DND-41 (cell line): ENCODE measurements around the gene EMX2.

Experiments used
- ATAC-seq: fragments of 200-7000 bp; cut with Tn5 transposase; 3 replicates; pipeline ENCODE4 v1.9.1; 2021; ENCODE audit warnings: low read depth; ENCODE audit not compliant: insufficient read depth
- DNase-seq: peaks from one replicate; pipeline ENCODE4 v3.0.0-alpha.2; 2020
- H2AFZ ChIP-seq: 2 replicates; pipeline ENCODE4 v1.6.0; 2012; ENCODE audit warnings: low read depth, low read length
- H3K27ac ChIP-seq: 2 replicates; pipeline ENCODE4 v1.5.1; 2012; ENCODE audit warnings: low read length, inconsistent platforms
- H3K27me3 ChIP-seq: fragments of 200-600 bp; sonication (generic); 2 replicates; pipeline ENCODE4 v1.6.0; 2012; ENCODE audit warnings: low read length, mild to moderate bottlenecking, inconsistent platforms; ENCODE audit not compliant: insufficient read depth, poor library complexity
- H3K36me3 ChIP-seq: 2 replicates; pipeline ENCODE4 v1.5.1; 2012; ENCODE audit warnings: low read length, inconsistent platforms; ENCODE audit not compliant: insufficient read depth
- H3K4me1 ChIP-seq: 2 replicates; pipeline ENCODE4 v1.5.1; 2012; ENCODE audit warnings: mild to moderate bottlenecking, low read length; ENCODE audit not compliant: insufficient read depth
- H3K4me2 ChIP-seq: 2 replicates; pipeline ENCODE4 v1.6.0; 2012; ENCODE audit warnings: mild to moderate bottlenecking, moderate library complexity, low read length, inconsistent platforms; ENCODE audit not compliant: insufficient read depth
- H3K4me3 ChIP-seq, 2 experiments: fragments of 200-600 bp in 1 of 2; shearing (Covaris generic) in 1 of 2; 2 replicates each; pipeline ENCODE4 v1.5.1; 2012 to 2016; ENCODE audit warnings: inconsistent platforms in 2 of 2, low read length in 2 of 2, mild to moderate bottlenecking in 2 of 2, low read depth in 1 of 2, moderate library complexity in 1 of 2
- H3K79me2 ChIP-seq: 2 replicates; pipeline ENCODE4 v1.6.0; 2012; ENCODE audit warnings: low read length, inconsistent platforms; ENCODE audit not compliant: insufficient read depth
- H3K9ac ChIP-seq: 2 replicates; pipeline ENCODE4 v1.6.0; 2012; ENCODE audit warnings: low read depth, mild to moderate bottlenecking, inconsistent platforms, low read length, moderate library complexity
- H3K9me3 ChIP-seq: 2 replicates; pipeline ENCODE4 v1.5.1; 2012; ENCODE audit warnings: low read length, moderate library complexity, mild to moderate bottlenecking, inconsistent platforms; ENCODE audit not compliant: insufficient read depth, severe bottlenecking
- H4K20me1 ChIP-seq: 2 replicates; pipeline ENCODE4 v1.6.0; 2012; ENCODE audit warnings: low read length; ENCODE audit not compliant: insufficient read depth
- EZH2 ChIP-seq: IDR thresholded peaks from 3 replicates; pipeline ENCODE4 v1.6.1; 2012; ENCODE audit warnings: borderline replicate concordance, low read depth, mild to moderate bottlenecking, moderate library complexity, low read length, inconsistent platforms; ENCODE audit not compliant: severe bottlenecking
- TF ChIP-seq, protein P1 (sequence below): IDR thresholded peaks from 2 replicates; pipeline ENCODE4 v1.5.1; 2012; ENCODE audit warnings: borderline replicate concordance, low read length, moderate library complexity, mild to moderate bottlenecking; ENCODE audit not compliant: poor library complexity, severe bottlenecking; ENCODE audit errors: extremely low read depth

Gene EMX2

GRCh38 chr10:117549100-117549585 is 6.6 kb downstream of the EMX2 start:
- Histone ChIP-seq H3K4me1 (no peaks in the 10 kb centered on the region), H3K4me3 (no peak overlapping the region), H3K79me2 (no peaks in the 10 kb centered on the region), H2AFZ (no peak overlapping the region), H3K9me3 (no peaks in the 10 kb centered on the region), H3K4me2 (no peak overlapping the region), H3K27ac (no peak overlapping the region), H4K20me1 (no peaks in the 10 kb centered on the region), H3K9ac (no peak overlapping the region), H3K27me3 (no peaks in the 10 kb centered on the region), H3K36me3 (no peaks in the 10 kb centered on the region)
- ATAC-seq (no peak), DNase-seq (no peak)
- TF ChIP-seq, protein P1, sequence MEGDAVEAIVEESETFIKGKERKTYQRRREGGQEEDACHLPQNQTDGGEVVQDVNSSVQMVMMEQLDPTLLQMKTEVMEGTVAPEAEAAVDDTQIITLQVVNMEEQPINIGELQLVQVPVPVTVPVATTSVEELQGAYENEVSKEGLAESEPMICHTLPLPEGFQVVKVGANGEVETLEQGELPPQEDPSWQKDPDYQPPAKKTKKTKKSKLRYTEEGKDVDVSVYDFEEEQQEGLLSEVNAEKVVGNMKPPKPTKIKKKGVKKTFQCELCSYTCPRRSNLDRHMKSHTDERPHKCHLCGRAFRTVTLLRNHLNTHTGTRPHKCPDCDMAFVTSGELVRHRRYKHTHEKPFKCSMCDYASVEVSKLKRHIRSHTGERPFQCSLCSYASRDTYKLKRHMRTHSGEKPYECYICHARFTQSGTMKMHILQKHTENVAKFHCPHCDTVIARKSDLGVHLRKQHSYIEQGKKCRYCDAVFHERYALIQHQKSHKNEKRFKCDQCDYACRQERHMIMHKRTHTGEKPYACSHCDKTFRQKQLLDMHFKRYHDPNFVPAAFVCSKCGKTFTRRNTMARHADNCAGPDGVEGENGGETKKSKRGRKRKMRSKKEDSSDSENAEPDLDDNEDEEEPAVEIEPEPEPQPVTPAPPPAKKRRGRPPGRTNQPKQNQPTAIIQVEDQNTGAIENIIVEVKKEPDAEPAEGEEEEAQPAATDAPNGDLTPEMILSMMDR: no peak
- no peak for TF ChIP-seq EZH2

GRCh38 chr10:117550076-117550475 is 7.5 kb downstream of the EMX2 start:
- no peaks in the 10 kb centered on the region for H3K36me3 ChIP-seq
- H3K27ac ChIP-seq: no peak overlapping the region
- H3K9me3 ChIP-seq: no peaks in the 10 kb centered on the region
- no peak overlapping the region for H3K4me2 ChIP-seq
- H3K27me3 ChIP-seq: no peaks in the 10 kb centered on the region
- H3K9ac ChIP-seq: no peak overlapping the region
- no peaks in the 10 kb centered on the region for H4K20me1 ChIP-seq
- H3K4me1 ChIP-seq: no peaks in the 10 kb centered on the region
- no peak overlapping the region for H3K4me3 ChIP-seq
- H3K79me2 ChIP-seq: no peaks in the 10 kb centered on the region
- no peak for DNase-seq
- H2AFZ ChIP-seq: no peak overlapping the region
- TF ChIP-seq, protein P1: no peak
- no peak for TF ChIP-seq EZH2
- ATAC-seq: no peak

- no peaks in the 10 kb centered on the region for H3K36me3 ChIP-seq
- no peaks in the 10 kb centered on the region for H3K9me3 ChIP-seq
- no peaks in the 10 kb centered on the region for H3K79me2 ChIP-seq
- DNase-seq (no peak), ATAC-seq (no peak)
- H4K20me1 ChIP-seq: no peaks in the 10 kb centered on the region
- H3K4me3 ChIP-seq: no peak overlapping the region
- H3K27me3 ChIP-seq: no peaks in the 10 kb centered on the region
- no peak overlapping the region for H3K9ac ChIP-seq
- no peak overlapping the region for H3K4me2 ChIP-seq
- no peak overlapping the region for H3K27ac ChIP-seq
- TF ChIP-seq EZH2: no peak
- TF ChIP-seq, protein P1: no peak
- no peak overlapping the region for H2AFZ ChIP-seq
- no peaks in the 10 kb centered on the region for H3K4me1 ChIP-seq
These were observed 8.2 kb downstream of the EMX2 start for GRCh38 chr10:117550599-117551329.
